ENCODE measurements around the gene TAAR8. TPM values are rescaled to one million over a fixed set of nuclear protein-coding genes. Genes with fewer than 3 reads are reported as not detected.

The TAAR8 gene
- polyA plus RNA-seq, 1 of the 3 experiments (the other 2 are of a cell fraction) = not detected

- H4K20me1 ChIP-seq (ENCODE audit: insufficient read depth) = no peaks in the 10 kb centered on the region
- DNase-seq = no peak
- H3K36me3 ChIP-seq (replicated peaks in 1 of 2; ENCODE audit: control insufficient read depth in 1 of 2, insufficient read depth in 2 of 2, low read length in 1 of 2) = no peaks in the 10 kb centered on the region
- H3K9ac ChIP-seq = no peak within 1 kb of the TSS
- H3K27ac ChIP-seq (ENCODE audit: low read depth in 2 of 2, low read length in 1 of 2) = no peak within 1 kb of the TSS
- no peak for TF ChIP-seq RXRA (IDR thresholded peaks at IDR 0.05; ENCODE audit: borderline replicate concordance, low read depth)
- no peak for TF ChIP-seq MEF2A (IDR thresholded peaks at IDR 0.05; ENCODE audit: borderline replicate concordance, low read depth)
- TF ChIP-seq YY1 (IDR thresholded peaks at IDR 0.05; ENCODE audit: low read depth) = no peak
- no peak for TF ChIP-seq RAD21 (IDR thresholded peaks at IDR 0.05; ENCODE audit: low read length)
- TF ChIP-seq RFX5 (IDR thresholded peaks at IDR 0.05; ENCODE audit: low read length) = no peak
- TF ChIP-seq MAX (IDR thresholded peaks at IDR 0.05; ENCODE audit: low read depth) = no peak
- TF ChIP-seq TAF1 (IDR thresholded peaks at IDR 0.05; ENCODE audit: borderline replicate concordance, low read depth, low read length) = no peak
- TF ChIP-seq GATA2 (CRISPR knock-in tag; IDR thresholded peaks at IDR 0.05) = no peak
- no peaks in the 10 kb centered on the region for H3K79me2 ChIP-seq (ENCODE audit: insufficient read depth)
- H3K9me3 ChIP-seq = no peaks in the 10 kb centered on the region
- no peak within 1 kb of the TSS for H2AFZ ChIP-seq (ENCODE audit: low read depth)
- POLR2A ChIA-PET = no interaction called here
- no peak within 1 kb of the TSS for H3K4me3 ChIP-seq (ENCODE audit: low read depth in 2 of 2, low read length in 1 of 2)
- 31% methylated on average over 5 of the region's 5 CpGs for WGBS (ENCODE audit: low lambda C conversion rate)
- no peaks in the 10 kb centered on the region for H3F3A ChIP-seq (replicated peaks; ENCODE audit: insufficient read depth)
- no peaks in the 10 kb centered on the region for H3K27me3 ChIP-seq (ENCODE audit: insufficient read depth)
- CTCF ChIA-PET = no interaction called here
- H3K4me1 ChIP-seq (ENCODE audit: control insufficient read depth in 1 of 2, insufficient read depth in 2 of 2, low read depth in 1 of 2, low read length in 1 of 2) = no peaks in the 10 kb centered on the region
- no peaks in the 10 kb centered on the region for H3K9me2 ChIP-seq
- no peak within 1 kb of the TSS for H3K4me2 ChIP-seq
Observed at GRCh38 chr6:132589454-132589853, 37.0 kb downstream of the TAAR8 start, which contains the start of gene TAAR5. Gene TAAR5 (minus strand): TSS chr6:132589741. CDS start chr6:132589686, 55 bp downstream.

- H3K27me3 ChIP-seq (ENCODE audit: insufficient read depth) = no peaks in the 10 kb centered on the region
- CTCF ChIA-PET = no interaction called here
- 0% methylated on average over 1 of the region's 1 CpG for WGBS (ENCODE audit: low lambda C conversion rate)
- no peaks in the 10 kb centered on the region for H3K9me2 ChIP-seq
- H3K79me2 ChIP-seq (ENCODE audit: insufficient read depth) = no peaks in the 10 kb centered on the region
- no peak overlapping the region for H3K4me2 ChIP-seq
- POLR2A ChIA-PET = no interaction called here
- H3K4me1 ChIP-seq (ENCODE audit: control insufficient read depth in 1 of 2, insufficient read depth in 2 of 2, low read depth in 1 of 2, low read length in 1 of 2) = no peaks in the 10 kb centered on the region
- no peak overlapping the region for H3K27ac ChIP-seq (ENCODE audit: low read depth in 2 of 2, low read length in 1 of 2)
- no peak overlapping the region for H3K4me3 ChIP-seq (ENCODE audit: low read depth in 2 of 2, low read length in 1 of 2)
- H3F3A ChIP-seq (replicated peaks; ENCODE audit: insufficient read depth) = no peaks in the 10 kb centered on the region
- no peaks in the 10 kb centered on the region for H3K36me3 ChIP-seq (replicated peaks in 1 of 2; ENCODE audit: control insufficient read depth in 1 of 2, insufficient read depth in 2 of 2, low read length in 1 of 2)
- H4K20me1 ChIP-seq (ENCODE audit: insufficient read depth) = no peaks in the 10 kb centered on the region
- DNase-seq = no peak
- TF ChIP-seq FOXJ3 (CRISPR knock-in tag; IDR thresholded peaks at IDR 0.05) = no peak
- no peak for TF ChIP-seq RCOR1 (IDR thresholded peaks at IDR 0.05; ENCODE audit: low read length)
- no peak for TF ChIP-seq JUND (IDR thresholded peaks at IDR 0.05)
- no peak for TF ChIP-seq SMC3 (IDR thresholded peaks at IDR 0.05; ENCODE audit: low read depth, low read length)
- no peak for TF ChIP-seq CTCF (IDR thresholded peaks at IDR 0.05)
- TF ChIP-seq TAF1 (IDR thresholded peaks at IDR 0.05; ENCODE audit: borderline replicate concordance, low read depth, low read length) = no peak
- TF ChIP-seq NRF1 (IDR thresholded peaks at IDR 0.05; ENCODE audit: low read depth, low read length) = no peak
- TF ChIP-seq REST (IDR thresholded peaks at IDR 0.05; ENCODE audit: low read depth, low read length) = no peak
- TF ChIP-seq SIN3A (IDR thresholded peaks at IDR 0.05; ENCODE audit: borderline replicate concordance, low read depth, low read length) = no peak
- no peak for TF ChIP-seq IRF3 (IDR thresholded peaks at IDR 0.05; ENCODE audit: low read depth, low read length)
- no peak overlapping the region for H2AFZ ChIP-seq (ENCODE audit: low read depth)
- H3K9ac ChIP-seq = no peak overlapping the region
- no peaks in the 10 kb centered on the region for H3K9me3 ChIP-seq
Observed at GRCh38 chr6:132590362-132590761, 37.9 kb downstream of the TAAR8 start.

Data from SK-N-SH (cell line).